NCI-H146 treated with DMSO at 0.1 percent for 48 hours (cell line): ENCODE data around the gene TRIM56.
"Not testable (repeated sequence)": the region's sequence is repeated elsewhere in the genome, so short reads cannot be mapped to it uniquely, and the experiment has no call there.

Experiments used
- DNase-seq: peaks from one replicate; lab custom pipeline; 2025; ENCODE audit not compliant: unreplicated experiment; lab: John Stamatoyannopoulos, UW

The TRIM56 gene

GRCh38 chr7:101089876-101090275 lies 4.6 kb downstream of the TRIM56 start:
- no peak for DNase-seq

GRCh38 chr7:101092266-101092905 lies 7.1 kb downstream of the TRIM56 start:
- DNase-seq = not testable (repeated sequence)

- no peak for DNase-seq
Measured at GRCh38 chr7:101093906-101094305, 8.6 kb downstream of the TRIM56 start.

DNA sequence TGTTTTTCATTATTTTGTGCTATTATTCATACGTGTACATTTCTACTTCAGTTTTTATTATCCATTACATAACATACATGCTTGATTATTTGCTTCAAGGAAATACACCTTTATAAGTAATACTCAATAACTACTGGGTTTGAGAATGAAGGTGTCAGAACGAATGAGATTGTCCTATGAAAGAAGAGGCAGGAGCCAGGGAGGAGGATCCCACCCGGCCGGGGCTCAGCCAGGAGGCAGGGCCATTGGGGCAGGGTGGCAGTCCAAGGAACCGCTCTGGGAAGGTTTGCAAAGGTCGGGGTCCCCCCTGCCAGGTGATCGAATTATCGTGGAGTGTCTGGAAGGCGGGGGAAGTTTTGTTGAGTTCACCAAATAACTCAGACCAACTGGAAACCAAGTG lies 9.1 kb downstream of the TRIM56 start:
- DNase-seq = no peak

- peak; percentile 11 for DNase-seq
Measured at GRCh38 chr7:101094791-101095375, 9.6 kb downstream of the TRIM56 start.

DNA sequence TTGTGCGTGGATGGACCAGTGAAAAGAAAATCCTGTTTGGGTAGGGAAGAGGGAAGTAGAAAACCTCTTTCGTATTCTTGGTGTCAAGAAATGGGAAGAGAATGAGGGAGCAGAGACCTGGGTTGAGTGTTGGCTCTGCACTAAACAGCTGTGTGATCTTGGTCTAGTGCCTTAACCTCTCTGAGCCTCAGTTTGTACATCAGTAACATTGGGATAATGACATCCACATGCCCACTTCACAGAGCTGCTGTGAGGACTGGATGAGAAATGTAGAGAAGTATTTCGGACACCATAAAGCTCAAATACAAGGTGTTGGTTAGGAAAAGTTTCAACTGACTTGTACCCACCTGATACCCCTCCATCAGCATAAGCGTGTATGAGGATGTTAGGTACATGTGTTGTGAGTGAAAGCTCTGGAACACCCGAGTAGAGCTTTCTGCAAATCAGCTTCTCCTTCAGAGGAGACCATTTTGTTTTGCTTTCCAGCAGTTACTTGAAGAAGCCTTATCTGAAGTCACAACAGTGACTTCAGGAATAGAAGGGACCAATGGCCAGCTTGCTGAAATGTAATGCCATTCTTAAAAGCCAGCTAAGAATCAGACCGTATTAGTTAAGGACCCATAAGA lies 11.2 kb downstream of the TRIM56 start:
- DNase-seq = no peak

GRCh38 chr7:101096957-101097347 lies 11.7 kb downstream of the TRIM56 start:
- DNase-seq = no peak

DNA sequence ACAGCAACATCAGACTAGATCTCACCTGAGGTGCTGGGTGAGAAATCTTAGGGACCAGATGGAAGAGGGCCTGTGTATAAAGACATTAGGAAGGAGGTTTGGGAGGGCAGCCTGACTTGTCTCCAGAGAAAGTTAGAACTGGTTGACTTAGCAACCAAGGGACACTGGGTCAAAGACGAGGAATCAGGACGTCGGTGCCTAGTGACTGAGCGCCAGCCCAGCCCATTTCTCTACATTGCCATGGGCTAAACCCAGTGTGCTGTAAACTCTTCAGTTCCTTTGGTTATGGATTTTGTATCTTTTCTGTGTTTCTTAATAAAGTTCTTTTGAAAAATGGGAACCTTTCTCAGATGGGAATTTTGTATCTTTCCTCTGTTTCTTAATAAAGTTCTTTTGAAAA lies 12.3 kb downstream of the TRIM56 start:
- DNase-seq = no peak

- DNase-seq = no peak
Measured at GRCh38 chr7:101099969-101100781, 14.9 kb downstream of the TRIM56 start.

- no peak for DNase-seq
Measured at GRCh38 chr7:101100858-101101847, 15.9 kb downstream of the TRIM56 start.

- DNase-seq = no peak
Measured at GRCh38 chr7:101102026-101102425, 16.7 kb downstream of the TRIM56 start.

- DNase-seq = not testable (repeated sequence)
Measured at GRCh38 chr7:101103701-101104100, 18.4 kb downstream of the TRIM56 start.

DNA sequence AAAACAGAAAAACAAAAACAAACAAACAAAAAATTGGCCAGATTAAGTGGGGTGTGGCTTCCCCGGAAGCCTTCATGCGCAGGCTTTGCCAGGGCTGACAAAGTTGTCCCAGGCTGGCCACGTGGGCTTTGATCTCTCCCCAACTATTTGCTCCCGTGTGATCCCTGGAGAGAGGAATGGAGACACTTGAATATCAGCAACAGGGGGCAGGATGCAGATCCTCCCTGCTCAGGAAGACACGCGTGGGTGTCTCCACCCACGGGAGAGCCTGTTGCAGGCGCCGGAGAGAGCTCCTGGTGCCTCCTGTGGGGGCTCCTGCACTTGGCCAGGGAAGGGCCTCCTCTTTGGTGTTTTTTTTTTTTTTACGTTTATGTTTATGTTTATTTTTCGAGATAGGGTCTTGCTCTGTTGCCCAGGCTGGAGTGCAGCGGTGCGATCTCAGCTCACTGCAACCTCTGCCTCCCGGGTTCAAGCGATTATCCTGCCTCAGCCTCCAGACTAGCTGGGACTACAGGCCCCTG lies 19.0 kb downstream of the TRIM56 start:
- no peak for DNase-seq

DNA sequence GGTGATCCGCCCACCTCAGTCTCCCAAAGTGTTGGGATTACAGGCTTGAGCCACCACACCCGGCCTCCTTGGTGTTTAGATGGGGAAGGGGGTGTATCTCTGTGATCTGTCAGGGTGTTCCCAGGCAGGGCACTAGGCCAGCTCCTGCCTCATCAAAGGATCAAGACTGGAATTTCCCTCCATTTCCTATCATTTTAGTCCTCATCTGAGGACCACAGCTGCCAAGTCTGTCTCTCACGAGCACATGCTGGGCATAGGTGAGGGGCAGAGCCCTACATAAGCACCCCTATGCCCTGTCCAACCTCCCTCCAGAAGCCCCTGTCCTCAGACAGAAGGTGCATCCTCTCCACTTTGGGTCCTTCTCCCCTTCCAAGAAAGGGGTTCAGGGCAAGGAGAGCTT lies 19.5 kb downstream of the TRIM56 start:
- no peak for DNase-seq

- DNase-seq = not testable (repeated sequence)
Measured at GRCh38 chr7:101105248-101105647, 20.0 kb downstream of the TRIM56 start.

- no peak for DNase-seq
Measured at GRCh38 chr7:101106386-101106785, 21.1 kb downstream of the TRIM56 start.

DNA sequence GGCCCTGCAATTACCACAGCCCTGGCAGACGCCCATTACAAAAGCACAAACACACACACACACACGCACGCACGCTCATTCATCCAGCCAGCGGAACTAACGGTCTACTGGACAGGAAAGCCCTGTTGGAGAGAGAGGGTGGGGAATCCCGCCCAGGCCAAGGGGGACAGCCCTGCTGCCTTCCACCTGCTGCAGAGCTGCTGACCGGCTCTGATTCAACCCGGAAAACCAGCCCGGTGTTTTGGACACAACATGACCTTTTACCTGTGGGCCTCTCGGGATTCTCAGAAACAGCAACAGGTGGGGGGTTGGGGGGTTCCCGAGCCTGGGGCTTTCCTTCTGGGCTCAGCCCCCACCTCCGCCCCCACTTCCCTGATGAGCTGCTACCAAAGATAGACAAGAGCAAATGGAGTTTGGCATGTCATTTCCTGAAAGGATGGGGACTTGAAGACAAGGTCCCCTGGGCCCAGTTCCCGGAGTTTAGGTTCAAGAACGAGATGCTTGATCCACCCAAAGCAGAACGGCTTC lies 23.1 kb downstream of the TRIM56 start:
- no peak for DNase-seq

GRCh38 chr7:101108961-101109360 lies 23.7 kb downstream of the TRIM56 start:
- no peak for DNase-seq

GRCh38 chr7:101109368-101109767 lies 24.1 kb downstream of the TRIM56 start:
- DNase-seq = no peak

DNA sequence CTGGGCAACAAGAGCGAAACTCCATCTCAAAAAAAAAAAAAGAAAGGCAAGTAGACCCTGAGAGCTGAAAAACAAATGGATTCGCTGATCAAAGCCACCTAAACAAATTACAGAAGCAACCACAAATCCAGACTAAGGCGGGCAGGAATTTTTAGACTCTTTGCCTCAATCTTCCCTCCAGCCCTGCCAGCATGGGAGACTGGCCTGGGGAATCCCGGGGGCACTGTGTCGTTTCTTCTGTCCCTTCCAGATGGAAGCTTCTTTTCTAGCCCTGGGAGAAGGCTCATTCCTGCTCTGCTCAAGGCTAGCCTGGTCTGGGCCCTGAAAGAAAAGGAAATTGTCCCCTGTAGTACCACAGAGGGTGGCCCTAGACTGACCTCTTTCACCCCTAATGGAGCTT lies 26.0 kb downstream of the TRIM56 start:
- DNase-seq = no peak
